Mucosa of stomach (tissue), 1 donor: Measurements from ENCODE around the gene TMEM100.

Source experiments
- H3K27me3 ChIP-seq: one replicate; pipeline ENCODE4 v1.7.0; 2013; ENCODE audit warnings: mild to moderate bottlenecking, low read length; ENCODE audit not compliant: control insufficient read depth, insufficient read depth
- H3K36me3 ChIP-seq: one replicate; pipeline ENCODE4 v1.7.0; 2013; ENCODE audit warnings: low read length; ENCODE audit not compliant: control insufficient read depth, insufficient read depth
- H3K4me1 ChIP-seq: one replicate; pipeline ENCODE4 v1.7.0; 2013; ENCODE audit warnings: mild to moderate bottlenecking, low read length; ENCODE audit not compliant: control insufficient read depth, insufficient read depth
- H3K4me3 ChIP-seq: one replicate; pipeline ENCODE4 v1.7.0; 2013; ENCODE audit warnings: low read length
- H3K9ac ChIP-seq: one replicate; pipeline ENCODE4 v1.7.0; 2013; ENCODE audit warnings: mild to moderate bottlenecking, low read length, moderate library complexity
- H3K9me3 ChIP-seq: one replicate; pipeline ENCODE4 v1.7.0; 2013; ENCODE audit warnings: mild to moderate bottlenecking, low read length, moderate library complexity; ENCODE audit not compliant: control insufficient read depth
- donor health status: Pancreatic carcinoma.

TMEM100 gene

GRCh38 chr17:55709440-55709839 is 13.2 kb downstream of the TMEM100 start:
- no peak overlapping the region for H3K4me3 ChIP-seq
- H3K27me3 ChIP-seq, result no peaks in the 10 kb centered on the region
- no peaks in the 10 kb centered on the region for H3K9me3 ChIP-seq
- no peaks in the 10 kb centered on the region for H3K4me1 ChIP-seq
- no peak overlapping the region for H3K9ac ChIP-seq
- H3K36me3 ChIP-seq, result no peaks in the 10 kb centered on the region

GRCh38 chr17:55708175-55708974 is 14.3 kb downstream of the TMEM100 start:
- Histone ChIP-seq H3K4me1 (no peaks in the 10 kb centered on the region), H3K36me3 (no peaks in the 10 kb centered on the region), H3K4me3 (no peak overlapping the region), H3K9me3 (no peaks in the 10 kb centered on the region), H3K27me3 (no peaks in the 10 kb centered on the region), H3K9ac (no peak overlapping the region)

- Histone ChIP-seq H3K27me3 (no peaks in the 10 kb centered on the region), H3K4me3 (no peak overlapping the region), H3K4me1 (no peaks in the 10 kb centered on the region), H3K36me3 (no peaks in the 10 kb centered on the region), H3K9me3 (no peaks in the 10 kb centered on the region), H3K9ac (no peak overlapping the region)
Measured at GRCh38 chr17:55706808-55707773, 15.6 kb downstream of the TMEM100 start.

- no peak overlapping the region for H3K9ac ChIP-seq
- H3K27me3 ChIP-seq, result no peaks in the 10 kb centered on the region
- no peak overlapping the region for H3K4me3 ChIP-seq
- H3K9me3 ChIP-seq, result no peaks in the 10 kb centered on the region
- H3K4me1 ChIP-seq, result no peaks in the 10 kb centered on the region
- no peaks in the 10 kb centered on the region for H3K36me3 ChIP-seq
Measured at GRCh38 chr17:55705847-55706246, 16.8 kb downstream of the TMEM100 start.

GRCh38 chr17:55704401-55704800 is 18.3 kb downstream of the TMEM100 start:
- no peak overlapping the region for H3K9ac ChIP-seq
- no peaks in the 10 kb centered on the region for H3K4me1 ChIP-seq
- H3K27me3 ChIP-seq, result no peaks in the 10 kb centered on the region
- no peaks in the 10 kb centered on the region for H3K9me3 ChIP-seq
- no peaks in the 10 kb centered on the region for H3K36me3 ChIP-seq
- no peak overlapping the region for H3K4me3 ChIP-seq

- Histone ChIP-seq H3K9ac (no peak overlapping the region), H3K4me3 (no peak overlapping the region), H3K9me3 (no peaks in the 10 kb centered on the region), H3K36me3 (no peaks in the 10 kb centered on the region), H3K4me1 (no peaks in the 10 kb centered on the region), H3K27me3 (no peaks in the 10 kb centered on the region)
Measured at GRCh38 chr17:55702150-55702549, 20.5 kb downstream of the TMEM100 start.

- Histone ChIP-seq H3K4me3 (no peak overlapping the region), H3K9me3 (no peaks in the 10 kb centered on the region), H3K4me1 (no peaks in the 10 kb centered on the region), H3K9ac (no peak overlapping the region), H3K27me3 (no peaks in the 10 kb centered on the region), H3K36me3 (no peaks in the 10 kb centered on the region)
Measured at GRCh38 chr17:55699181-55699860, 23.3 kb downstream of the TMEM100 start.

GRCh38 chr17:55694286-55694910 is 28.3 kb downstream of the TMEM100 start:
- H3K4me3 ChIP-seq, result no peak overlapping the region
- no peaks in the 10 kb centered on the region for H3K4me1 ChIP-seq
- no peaks in the 10 kb centered on the region for H3K36me3 ChIP-seq
- no peaks in the 10 kb centered on the region for H3K27me3 ChIP-seq
- H3K9ac ChIP-seq, result no peak overlapping the region
- H3K9me3 ChIP-seq, result no peaks in the 10 kb centered on the region

- no peak overlapping the region for H3K4me3 ChIP-seq
- no peaks in the 10 kb centered on the region for H3K4me1 ChIP-seq
- H3K9ac ChIP-seq, result no peak overlapping the region
- no peaks in the 10 kb centered on the region for H3K36me3 ChIP-seq
- no peaks in the 10 kb centered on the region for H3K9me3 ChIP-seq
- no peaks in the 10 kb centered on the region for H3K27me3 ChIP-seq
Measured at GRCh38 chr17:55693254-55694216, 29.1 kb downstream of the TMEM100 start.

GRCh38 chr17:55692276-55692675 is 30.4 kb downstream of the TMEM100 start:
- Histone ChIP-seq H3K4me1 (no peaks in the 10 kb centered on the region), H3K4me3 (no peak overlapping the region), H3K9ac (no peak overlapping the region), H3K9me3 (no peaks in the 10 kb centered on the region), H3K36me3 (no peaks in the 10 kb centered on the region), H3K27me3 (no peaks in the 10 kb centered on the region)

- no peak overlapping the region for H3K4me3 ChIP-seq
- H3K9me3 ChIP-seq, result no peaks in the 10 kb centered on the region
- H3K4me1 ChIP-seq, result no peaks in the 10 kb centered on the region
- no peak overlapping the region for H3K9ac ChIP-seq
- no peaks in the 10 kb centered on the region for H3K27me3 ChIP-seq
- no peaks in the 10 kb centered on the region for H3K36me3 ChIP-seq
Measured at GRCh38 chr17:55691666-55692065, 31.0 kb downstream of the TMEM100 start.
